Fibroblast of mammary gland (primary cell): ENCODE results near the gene RUFY4.

Experiments
- DNase-seq: peaks from one replicate; pipeline ENCODE4 v3.0.0-alpha.2; 2010; ENCODE audit warnings: low read depth
- H3K4me3 ChIP-seq: 2 replicates; pipeline ENCODE4 v1.5.1; 2011; ENCODE audit warnings: low read depth, mild to moderate bottlenecking, low read length, moderate library complexity; ENCODE audit not compliant: control insufficient read depth
- TF ChIP-seq, protein P1 (sequence below): conservative IDR thresholded peaks from 2 replicates; pipeline ENCODE4 v1.5.1; 2011; ENCODE audit warnings: low read depth, low read length, inconsistent platforms; ENCODE audit not compliant: control insufficient read depth, insufficient read depth

The RUFY4 gene

DNA sequence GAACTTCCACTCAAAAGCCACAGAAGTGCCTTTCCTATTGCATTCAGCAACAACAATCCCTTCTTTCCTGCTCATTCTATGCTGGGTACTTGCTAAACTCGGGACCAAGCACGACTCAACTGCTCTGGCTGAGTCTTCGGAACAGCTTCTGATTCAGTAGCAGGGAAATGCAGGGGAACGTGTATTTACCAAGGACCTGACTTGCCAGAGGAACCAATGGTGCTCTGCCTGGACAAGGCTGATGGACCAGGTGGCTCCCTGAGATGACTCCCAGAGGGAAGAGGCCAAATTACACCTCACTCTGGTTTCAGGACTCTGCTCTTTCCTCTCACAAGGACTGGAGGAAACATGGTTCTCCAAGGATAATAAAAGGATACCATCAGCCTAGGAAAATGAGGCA lies 69.0 kb downstream of the RUFY4 start:
- DNase-seq, result no peak
- H3K4me3 ChIP-seq, result no peak overlapping the region
- TF ChIP-seq, protein P1, sequence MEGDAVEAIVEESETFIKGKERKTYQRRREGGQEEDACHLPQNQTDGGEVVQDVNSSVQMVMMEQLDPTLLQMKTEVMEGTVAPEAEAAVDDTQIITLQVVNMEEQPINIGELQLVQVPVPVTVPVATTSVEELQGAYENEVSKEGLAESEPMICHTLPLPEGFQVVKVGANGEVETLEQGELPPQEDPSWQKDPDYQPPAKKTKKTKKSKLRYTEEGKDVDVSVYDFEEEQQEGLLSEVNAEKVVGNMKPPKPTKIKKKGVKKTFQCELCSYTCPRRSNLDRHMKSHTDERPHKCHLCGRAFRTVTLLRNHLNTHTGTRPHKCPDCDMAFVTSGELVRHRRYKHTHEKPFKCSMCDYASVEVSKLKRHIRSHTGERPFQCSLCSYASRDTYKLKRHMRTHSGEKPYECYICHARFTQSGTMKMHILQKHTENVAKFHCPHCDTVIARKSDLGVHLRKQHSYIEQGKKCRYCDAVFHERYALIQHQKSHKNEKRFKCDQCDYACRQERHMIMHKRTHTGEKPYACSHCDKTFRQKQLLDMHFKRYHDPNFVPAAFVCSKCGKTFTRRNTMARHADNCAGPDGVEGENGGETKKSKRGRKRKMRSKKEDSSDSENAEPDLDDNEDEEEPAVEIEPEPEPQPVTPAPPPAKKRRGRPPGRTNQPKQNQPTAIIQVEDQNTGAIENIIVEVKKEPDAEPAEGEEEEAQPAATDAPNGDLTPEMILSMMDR, result no peak
